GM12878 (cell line): ENCODE measurements around the gene CCNL2. TPM values are rescaled to one million over a fixed set of nuclear protein-coding genes. Genes with fewer than 3 reads are reported as not detected.
"Not testable (repeated sequence)": the region's sequence is repeated elsewhere in the genome, so short reads cannot be mapped to it uniquely, and the experiment has no call there.

ENCODE experiments used
- ATAC-seq: fragments of 200-7000 bp; cut with Tn5 transposase; 3 replicates; pipeline ENCODE4 v1.9.1; 2020; ENCODE audit warnings: mild to moderate bottlenecking, moderate library complexity
- BruUV-seq: library from RNA; stranded (reverse); fragments of 400-500 nt; replicated peaks from 2 replicates; lab custom pipeline; 2021; lab: Mats Ljungman, UMichigan
- CTCF ChIA-PET: fragments of 300-600 bp; sonication (Branson Sonifier 250); formaldehyde crosslinking; extraction: SDS; loops from one replicate; lab custom pipeline; 2021; ENCODE audit warnings: inconsistent platforms; lab: Yijun Ruan, JAX
- POLR2A ChIA-PET: fragments of 350-600 bp; formaldehyde crosslinking; extraction: SDS; loops from one replicate; lab custom pipeline; 2021; ENCODE audit warnings: inconsistent platforms; lab: Charles Lee
- RAD21 ChIA-PET: fragments of 300-600 bp; sonication (Branson Sonifier 250); formaldehyde crosslinking; loops from one replicate; lab custom pipeline; 2023; ENCODE audit warnings: antibody characterized with exemption; ENCODE audit not compliant: unreplicated experiment; lab: Charles Lee
- SMC1A ChIA-PET: fragments of 300-600 bp; sonication (Branson Sonifier 250); formaldehyde crosslinking; loops from one replicate; lab custom pipeline; 2023; ENCODE audit not compliant: unreplicated experiment, uncharacterized antibody; lab: Charles Lee
- DNase-seq: peaks from one replicate; pipeline ENCODE4 v3.0.0-alpha.2; 2011; ENCODE audit warnings: low read depth, low spot score
- FAIRE-seq: peaks from 3 replicates; lab custom pipeline; 2011; peaks lifted over from hg19 to GRCh38; lab: Jason Lieb, UNC
- H2AFZ ChIP-seq: 2 replicates; pipeline ENCODE4 v1.6.0; 2011; ENCODE audit warnings: low read depth, low read length, control low read depth; ENCODE audit not compliant: control insufficient read depth
- H3K27ac ChIP-seq: 2 replicates; pipeline ENCODE4 v1.5.1; 2011; ENCODE audit warnings: control low read depth; ENCODE audit not compliant: control insufficient read depth, insufficient read depth
- H3K27me3 ChIP-seq, 2 experiments: replicated peaks in 1 of 2; 2 replicates each; pipeline versions ENCODE4 v1.6.0 to v1.6.1; 2011; ENCODE audit warnings: low read length in 1 of 2; ENCODE audit not compliant: control insufficient read depth in 2 of 2, insufficient read depth in 2 of 2
- H3K36me3 ChIP-seq, 2 experiments: 2 replicates each; pipeline ENCODE4 v1.5.1; 2011; ENCODE audit warnings: low read length in 1 of 2; ENCODE audit not compliant: control insufficient read depth in 2 of 2, insufficient read depth in 2 of 2
- H3K4me1 ChIP-seq: 2 replicates; pipeline ENCODE4 v1.6.1; 2011; ENCODE audit warnings: mild to moderate bottlenecking, low read length, moderate library complexity, mixed read lengths; ENCODE audit not compliant: control insufficient read depth, insufficient read depth
- H3K4me2 ChIP-seq: 2 replicates; pipeline ENCODE4 v1.6.0; 2011; ENCODE audit warnings: control low read depth; ENCODE audit not compliant: control insufficient read depth, insufficient read depth
- H3K4me3 ChIP-seq: fragments of 200-600 bp; sonication (generic); 2 replicates; pipeline ENCODE4 v1.5.1; 2016
- H3K79me2 ChIP-seq: 2 replicates; pipeline ENCODE4 v1.6.0; 2011; ENCODE audit warnings: low read length; ENCODE audit not compliant: control insufficient read depth, insufficient read depth
- H3K9ac ChIP-seq: 2 replicates; pipeline ENCODE4 v1.8.0; 2011; ENCODE audit warnings: low read length, control low read depth, mixed read lengths; ENCODE audit not compliant: control insufficient read depth, insufficient read depth
- H3K9me3 ChIP-seq: replicated peaks from 3 replicates; pipeline ENCODE4 v1.5.1; 2011; ENCODE audit warnings: mild to moderate bottlenecking, low read length; ENCODE audit not compliant: control insufficient read depth, insufficient read depth
- H4K20me1 ChIP-seq: 2 replicates; pipeline ENCODE4 v1.6.0; 2011; ENCODE audit not compliant: control insufficient read depth, insufficient read depth
- BACH1 ChIP-seq: fragments of 450-650 bp; IDR thresholded peaks from 2 replicates; pipeline ENCODE4 v1.6.1; 2017; ENCODE audit warnings: mild to moderate bottlenecking, borderline replicate concordance
- BHLHE40 ChIP-seq, 2 experiments: fragments of 450-650 bp in 1 of 2; IDR thresholded peaks; 2 replicates each; pipeline ENCODE4 v1.6.1; 2011 to 2017; ENCODE audit warnings: low read depth in 2 of 2, borderline replicate concordance in 1 of 2, improper control_type of control experiment in 1 of 2, low read length in 1 of 2, mild to moderate bottlenecking in 1 of 2
- BMI1 ChIP-seq: fragments of 450-650 bp; IDR thresholded peaks from 2 replicates; pipeline ENCODE4 v1.6.1; 2016; ENCODE audit warnings: mild to moderate bottlenecking, moderate library complexity, borderline replicate concordance
- ESRRA ChIP-seq: IDR thresholded peaks from 2 replicates; pipeline ENCODE4 v1.6.1; 2012; ENCODE audit warnings: mild to moderate bottlenecking, low read length, improper control_type of control experiment
- HDAC6 ChIP-seq: fragments of 200-600 bp; sonication (generic); IDR thresholded peaks from one replicate; pipeline ENCODE4 v1.8.0; 2017; ENCODE audit warnings: antibody characterized with exemption; ENCODE audit not compliant: unreplicated experiment
- NBN ChIP-seq: fragments of 450-650 bp; IDR thresholded peaks from 2 replicates; pipeline ENCODE4 v1.6.1; 2016
- POLR2AphosphoS2 ChIP-seq: IDR thresholded peaks from 2 replicates; pipeline ENCODE4 v1.6.1; 2011; ENCODE audit warnings: low read depth, mild to moderate bottlenecking, low read length, improper control_type of control experiment, moderate library complexity
- TAF1 ChIP-seq: IDR thresholded peaks from 2 replicates; pipeline ENCODE4 v1.6.1; 2011; ENCODE audit warnings: mild to moderate bottlenecking, low read depth, low read length, borderline replicate concordance
- TCF7 ChIP-seq: IDR thresholded peaks from 2 replicates; pipeline ENCODE4 v1.6.1; 2014; ENCODE audit warnings: antibody characterized with exemption, borderline replicate concordance
- USF2 ChIP-seq: IDR thresholded peaks from 2 replicates; pipeline ENCODE4 v1.6.1; 2011; ENCODE audit warnings: low read depth, low read length, improper control_type of control experiment, borderline replicate concordance
- YBX1 ChIP-seq: fragments of 450-650 bp; IDR thresholded peaks from 2 replicates; pipeline ENCODE4 v1.6.1; 2016; ENCODE audit warnings: antibody characterized with exemption
- ZNF384 ChIP-seq: IDR thresholded peaks from 2 replicates; pipeline ENCODE4 v1.6.1; 2012; ENCODE audit warnings: low read depth, mild to moderate bottlenecking, low read length, improper control_type of control experiment, borderline replicate concordance
- ZNF687 ChIP-seq: fragments of 450-650 bp; IDR thresholded peaks from 2 replicates; pipeline ENCODE4 v1.6.1; 2017; ENCODE audit warnings: mild to moderate bottlenecking, moderate library complexity
- WGBS: methylation state at CpG from one replicate; pipeline ENCODE4 v1.1.6; 2016; ENCODE audit warnings: low lambda C conversion rate; ENCODE audit not compliant: insufficient replicate concordance, insufficient coverage; ENCODE audit errors: missing lambda C conversion rate; 5-methylcytosine and 5-hydroxymethylcytosine counted together
- in situ Hi-C: fragments of 300-500 bp; cut with MboI; formaldehyde crosslinking; loops from 9 replicates; pipeline ENCODE4 v1.14.3; 2018; ENCODE audit warnings: mixed read lengths
- intact Hi-C: fragments of 100-400 bp; cut with micrococcal nuclease; formaldehyde crosslinking; loops from one replicate; pipeline ENCODE4 v1.14.2; 2022; ENCODE audit not compliant: unreplicated experiment
- polyA plus RNA-seq, 11 experiments: library from polyadenylated mRNA; depleted of rRNA in 4 of 11; unstranded in 6 of 11; stranded (reverse) in 5 of 11; fragments of >200 nt; fragmentation: Nextera tagmentation in 4 of 11; fragmentation: Illumina TruSeq in 1 of 11; extraction: Ambion mirVana in 4 of 11; extraction: Trizol in 1 of 11; gene quantifications; 1 replicate in 1 of 11; 2 replicates in 10 of 11; pipeline versions ENCODE4 v1.2.1 to v1.2.3, GENCODE V29; 2011 to 2016; ENCODE audit warnings: inconsistent platforms in 2 of 11, missing spikeins in 2 of 11, low read depth in 1 of 11
- total RNA-seq, 4 experiments: library from RNA; depleted of rRNA in 3 of 4; stranded (reverse); fragments of >200 nt in 3 of 4; fragmentation: Illumina TruSeq in 1 of 4; extraction: Trizol in 1 of 4; gene quantifications; 2 replicates each; pipeline versions ENCODE4 v1.2.1 to v1.2.3, GENCODE V29; 2013 to 2021
- TF ChIP-seq, protein P1 (sequence below): IDR thresholded peaks from 2 replicates; pipeline ENCODE4 v1.6.1; 2011; ENCODE audit warnings: low read depth, mild to moderate bottlenecking, low read length, moderate library complexity, borderline replicate concordance; ENCODE audit errors: extremely low read depth

Gene CCNL2
- total and polyA plus RNA-seq, 10 of the 15 experiments (the other 5 are each of a cell fraction or from before 2014, with no cell fraction given): 2.1 to 143 (median 101) TPM

DNA sequence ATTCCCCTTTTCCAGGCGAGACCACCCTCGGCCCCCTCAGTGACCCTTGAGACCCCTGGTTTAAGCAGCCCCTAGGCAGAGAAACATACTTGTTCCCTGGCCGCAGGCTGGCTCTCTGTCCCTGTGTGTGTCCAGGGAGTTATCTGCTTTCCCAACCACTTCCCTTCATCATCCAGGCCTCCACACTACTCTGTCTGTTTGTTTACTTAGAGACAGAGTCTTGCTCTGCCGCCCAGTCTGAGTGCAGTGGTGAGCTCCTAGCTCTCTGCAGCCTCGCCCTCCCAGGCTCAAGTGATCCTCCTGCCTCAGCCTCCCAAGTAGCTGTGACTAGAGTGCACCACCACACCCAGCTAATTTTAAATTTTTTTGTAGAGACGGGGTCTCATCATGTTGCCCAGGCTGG is 30.5 kb upstream of the CCNL2 start:
- Histone ChIP-seq H3K4me3 (no peak overlapping the region), H3K4me2 (no peak overlapping the region), H2AFZ (no peak overlapping the region), H4K20me1 (no peaks in the 10 kb centered on the region), H3K36me3 (no peaks in the 10 kb centered on the region), H3K27ac (no peak overlapping the region), H3K27me3 (peaks cover 0 to 9% of the 10 kb centered on the region in 2 experiments; a peak in 3 of 4 replicates), H3K9me3 (no peaks in the 10 kb centered on the region), H3K79me2 (no peaks in the 10 kb centered on the region), H3K9ac (no peak overlapping the region), H3K4me1 (peaks cover 10% of the 10 kb centered on the region)
- ATAC-seq (no peak), DNase-seq (no peak), FAIRE-seq (no peak)
- CTCF ChIA-PET: interaction anchor here (1.0 to 1.7 kb wide), 3 partner anchors 8 to 30 kb away, joined by 3 to 5 read pairs (median 3); partner anchors contain the start of gene CCNL2
- POLR2A ChIA-PET: no interaction called here
- SMC1A ChIA-PET: no interaction called here
- no peak for TF ChIP-seq POLR2AphosphoS2
- TF ChIP-seq BHLHE40 (IDR thresholded peaks at IDR 0.05; ENCODE audit: borderline replicate concordance in 1 of 2, low read depth in 2 of 2, low read length in 1 of 2): no peak
- no peak for TF ChIP-seq ESRRA
- no peak for TF ChIP-seq BMI1
- TF ChIP-seq, protein P1, sequence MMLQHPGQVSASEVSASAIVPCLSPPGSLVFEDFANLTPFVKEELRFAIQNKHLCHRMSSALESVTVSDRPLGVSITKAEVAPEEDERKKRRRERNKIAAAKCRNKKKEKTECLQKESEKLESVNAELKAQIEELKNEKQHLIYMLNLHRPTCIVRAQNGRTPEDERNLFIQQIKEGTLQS: no peak
- TF ChIP-seq YBX1: no peak
- no peak for TF ChIP-seq ZNF384
- TF ChIP-seq NBN: no peak
- no peak for TF ChIP-seq TAF1
- TF ChIP-seq HDAC6: no peak
- TF ChIP-seq TCF7: no peak; the same call in 1 of the 2 replicates
- no peak for TF ChIP-seq USF2
- TF ChIP-seq ZNF687: no peak
- no peak for TF ChIP-seq BACH1
- WGBS: 41% methylated on average over 6 of the region's 6 CpGs
- RAD21 ChIA-PET: no interaction called here
- intact Hi-C loops: no loop called here
- BruUV-seq: no TSS peak
- in situ Hi-C loops: no loop called here

DNA sequence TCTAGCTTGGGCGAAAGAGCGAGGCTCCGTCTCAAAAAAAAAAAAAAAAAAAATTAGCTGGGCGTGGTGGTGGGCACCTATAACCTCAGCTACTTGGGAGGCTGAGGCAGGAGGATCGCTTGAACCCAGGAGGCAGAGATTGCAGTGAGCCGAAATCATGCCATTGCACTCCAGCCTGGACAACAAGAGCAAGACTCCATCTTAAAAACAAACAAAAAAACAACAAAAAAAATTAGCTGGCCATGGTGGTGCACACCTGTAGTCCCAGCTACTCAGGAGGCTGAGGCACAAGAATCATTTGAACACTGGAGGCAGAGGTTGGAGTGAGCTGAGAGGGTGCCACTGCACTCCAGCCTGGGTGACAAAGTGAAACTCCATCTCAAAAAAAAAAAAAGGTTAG is 29.8 kb upstream of the CCNL2 start:
- RAD21 ChIA-PET, H3K27me3 ChIP-seq, BruUV-seq, DNase-seq, H3K27ac ChIP-seq, H4K20me1 ChIP-seq, H3K9ac ChIP-seq, H3K79me2 ChIP-seq, H3K4me2 ChIP-seq, SMC1A ChIA-PET, H3K4me3 ChIP-seq, H3K9me3 ChIP-seq, H3K36me3 ChIP-seq, in situ Hi-C loops, intact Hi-C loops, H3K4me1 ChIP-seq, ATAC-seq, FAIRE-seq, H2AFZ ChIP-seq: not testable (repeated sequence)
- ChIA-PET CTCF (interaction anchor here (0.6 to 1.7 kb wide), 4 partner anchors 9 to 29 kb away, joined by 3 to 5 read pairs (median 3); partner anchors contain the start of gene CCNL2), POLR2A (interaction anchor here (0.7 kb wide), 1 partner anchor 124 kb away, joined by 9 read pairs; no protein-coding TSS in a partner anchor)
- WGBS: 59% methylated on average over 3 of the region's 6 CpGs
